WTC11 (cell line): Measurements from ENCODE around the gene PRDX1. TPM values are rescaled to one million over a fixed set of nuclear protein-coding genes. Genes with fewer than 3 reads are reported as not detected.

Experiments used
- ATAC-seq: fragments of 200-7000 bp; cut with Tn5 transposase; 2 replicates; pipeline ENCODE4 v1.10.0; 2021; ENCODE audit warnings: mild to moderate bottlenecking, moderate library complexity
- Bru-seq: library from RNA; stranded (reverse); fragments of 400-500 nt; gene quantifications from one replicate; lab custom pipeline; 2021; lab: Mats Ljungman, UMichigan
- CTCF ChIA-PET: fragments of 300-600 bp; sonication (Branson Sonifier 250); formaldehyde crosslinking; loops from one replicate; lab custom pipeline; 2021; ENCODE audit warnings: antibody characterized with exemption; lab: Charles Lee
- POLR2A ChIA-PET: fragments of 350-600 bp; sonication (Branson Sonifier 250); formaldehyde crosslinking; loops from one replicate; lab custom pipeline; 2021; ENCODE audit warnings: antibody characterized with exemption; lab: Charles Lee
- DNase-seq: peaks from one replicate; pipeline ENCODE4 v3.0.0; 2021; ENCODE audit warnings: low spot score
- H3K27ac Mint-ChIP-seq: 2 replicates; pipeline ENCODE4 v1.8.0; 2021; ENCODE audit warnings: mixed read lengths
- H3K27me3 Mint-ChIP-seq: 2 replicates; pipeline ENCODE4 v1.8.0; 2021; ENCODE audit warnings: low read depth, mild to moderate bottlenecking, moderate library complexity, mixed read lengths
- H3K36me3 Mint-ChIP-seq: 2 replicates; pipeline ENCODE4 v1.8.0; 2021; ENCODE audit warnings: mixed read lengths
- H3K4me1 Mint-ChIP-seq: 2 replicates; pipeline ENCODE4 v1.8.0; 2022; ENCODE audit warnings: mixed read lengths
- H3K4me3 Mint-ChIP-seq: 2 replicates; pipeline ENCODE4 v1.8.0; 2021; ENCODE audit warnings: mild to moderate bottlenecking, moderate library complexity, mixed read lengths
- H3K9me3 Mint-ChIP-seq: 2 replicates; pipeline ENCODE4 v1.8.0; 2021; ENCODE audit warnings: mixed read lengths
- ATF6 ChIP-seq: sonication (generic); formaldehyde crosslinking; IDR thresholded peaks from 2 replicates; pipeline ENCODE4 v1.8.1; 2023; ENCODE audit warnings: mild to moderate bottlenecking, missing genetic modification reagents
- CREM ChIP-seq: sonication (generic); formaldehyde crosslinking; IDR thresholded peaks from 2 replicates; pipeline ENCODE4 v1.8.1; 2022; ENCODE audit warnings: mild to moderate bottlenecking, missing genetic modification reagents, moderate library complexity
- E2F4 ChIP-seq: sonication (generic); formaldehyde crosslinking; IDR thresholded peaks from 2 replicates; pipeline ENCODE4 v1.8.1; 2022; ENCODE audit warnings: low read depth, mild to moderate bottlenecking, moderate library complexity, missing genetic modification reagents, borderline replicate concordance
- FOXK1 ChIP-seq: sonication (generic); formaldehyde crosslinking; IDR thresholded peaks from 2 replicates; pipeline ENCODE4 v1.8.0; 2022; ENCODE audit warnings: mild to moderate bottlenecking, moderate library complexity, missing genetic modification reagents
- GABPB1 ChIP-seq: sonication (generic); formaldehyde crosslinking; IDR thresholded peaks from 2 replicates; pipeline ENCODE4 v1.8.1; 2023; ENCODE audit warnings: mild to moderate bottlenecking, missing genetic modification reagents
- HMGXB4 ChIP-seq: sonication (generic); formaldehyde crosslinking; IDR thresholded peaks from 2 replicates; pipeline ENCODE4 v1.8.1; 2023; ENCODE audit warnings: mild to moderate bottlenecking, moderate library complexity, missing genetic modification reagents
- IRF1 ChIP-seq: sonication (generic); formaldehyde crosslinking; IDR thresholded peaks from 2 replicates; pipeline ENCODE4 v1.8.0; 2023; ENCODE audit warnings: missing genetic modification reagents
- IRF2 ChIP-seq: sonication (generic); formaldehyde crosslinking; IDR thresholded peaks from 2 replicates; pipeline ENCODE4 v1.8.0; 2022; ENCODE audit warnings: low read depth, missing genetic modification reagents, borderline replicate concordance
- JAZF1 ChIP-seq: fragments of 250-450 bp; sonication (Bioruptor Pico); IDR thresholded peaks from 2 replicates; pipeline ENCODE4 v1.9.0; 2021; ENCODE audit warnings: moderate library complexity, mild to moderate bottlenecking, inconsistent platforms
- MXD4 ChIP-seq: fragments of 250-450 bp; sonication (Bioruptor Pico); IDR thresholded peaks from 2 replicates; pipeline ENCODE4 v1.8.0; 2021; ENCODE audit warnings: mild to moderate bottlenecking, moderate library complexity, borderline replicate concordance
- PREB ChIP-seq: sonication (generic); formaldehyde crosslinking; IDR thresholded peaks from 2 replicates; pipeline ENCODE4 v1.8.1; 2022; ENCODE audit warnings: mild to moderate bottlenecking, missing genetic modification reagents, moderate library complexity, borderline replicate concordance
- SMAD3 ChIP-seq: sonication (generic); formaldehyde crosslinking; IDR thresholded peaks from 2 replicates; pipeline ENCODE4 v1.8.0; 2022; ENCODE audit warnings: missing genetic modification reagents, mild to moderate bottlenecking, borderline replicate concordance
- SP1 ChIP-seq: sonication (generic); formaldehyde crosslinking; conservative IDR thresholded peaks from 2 replicates; pipeline ENCODE4 v1.8.1; 2022; ENCODE audit warnings: missing genetic modification reagents
- TCF7 ChIP-seq: sonication (generic); formaldehyde crosslinking; IDR thresholded peaks from 2 replicates; pipeline ENCODE4 v1.8.0; 2022; ENCODE audit warnings: mild to moderate bottlenecking, low read depth, missing genetic modification reagents, moderate library complexity
- TP53 ChIP-seq: sonication (generic); formaldehyde crosslinking; IDR thresholded peaks from 2 replicates; pipeline ENCODE4 v1.8.1; 2023; ENCODE audit warnings: mild to moderate bottlenecking, missing genetic modification reagents
- ZBTB43 ChIP-seq: sonication (generic); formaldehyde crosslinking; IDR thresholded peaks from 2 replicates; pipeline ENCODE4 v1.8.1; 2023; ENCODE audit warnings: mild to moderate bottlenecking, missing genetic modification reagents
- ZNF317 ChIP-seq: sonication (generic); formaldehyde crosslinking; IDR thresholded peaks from 2 replicates; pipeline ENCODE4 v1.8.1; 2023; ENCODE audit warnings: low read depth, mild to moderate bottlenecking, moderate library complexity, missing genetic modification reagents, borderline replicate concordance
- ZNF416 ChIP-seq: fragments of 250-450 bp; sonication (Bioruptor Pico); IDR thresholded peaks from 2 replicates; pipeline ENCODE4 v1.9.0; 2021; ENCODE audit warnings: mild to moderate bottlenecking, inconsistent platforms
- ZNF532 ChIP-seq: fragments of 250-450 bp; sonication (Bioruptor Pico); IDR thresholded peaks from 2 replicates; pipeline ENCODE4 v1.9.0; 2021; ENCODE audit warnings: mild to moderate bottlenecking, borderline replicate concordance
- long read RNA-seq, 3 experiments: library from RNA in 1 of 3; library from capped mRNA in 1 of 3; library from polyadenylated mRNA in 1 of 3; unstranded in 2 of 3; stranded (forward) in 1 of 3; transcript quantifications; one replicate each; pipeline ENCODE4 v2.0.0, GENCODE V29; 2021
- total RNA-seq: library from RNA; stranded (reverse); gene quantifications from 3 replicates; pipeline ENCODE4 v1.2.3, GENCODE V29; 2021

PRDX1 gene
- total RNA-seq (1,102 to 1,197 TPM (median 1,130 TPM) in 3 replicates), Bru-seq, nascent RNA (percentile 98 among the genes with signal in this experiment)
- long read RNA-seq, experiment 1, transcript PRDX1-201 (6 exons, 1,234 nt): minor isoform, 11 of 961 reads
- long read RNA-seq, experiment 1, transcript PRDX1-202 (6 exons, 1,021 nt): major isoform, 858 of 961 reads
- long read RNA-seq, experiment 1, partial matches to known transcripts: 40 of 961 reads
- long read RNA-seq, experiment 1, other reads (novel, unspliced or antisense): 52 of 961 reads
- long read RNA-seq, experiment 2, transcript PRDX1-202 (6 exons, 1,021 nt): major isoform, 1,307 of 1,798 reads
- long read RNA-seq, experiment 2, partial matches to known transcripts: 353 of 1,798 reads
- long read RNA-seq, experiment 2, other reads (novel, unspliced or antisense): 138 of 1,798 reads
- long read RNA-seq, experiment 3, transcript PRDX1-201 (6 exons, 1,234 nt): minor isoform, 54 of 5,359 reads
- long read RNA-seq, experiment 3, transcript PRDX1-202 (6 exons, 1,021 nt): major isoform, 5,048 of 5,359 reads
- long read RNA-seq, experiment 3, partial matches to known transcripts: 4 of 5,359 reads
- long read RNA-seq, experiment 3, other reads (novel, unspliced or antisense): 253 of 5,359 reads

- Mint-ChIP-seq H3K4me3 (peak within 1 kb of the TSS; percentile 95), H3K4me1 (peaks cover 43% of the 10 kb centered on the region), H3K27me3 (no peaks in the 10 kb centered on the region), H3K9me3 (no peaks in the 10 kb centered on the region), H3K36me3 (peaks cover 27% of the 10 kb centered on the region), H3K27ac (peak within 1 kb of the TSS; percentile 100)
- DNase-seq (peak; percentile 98), ATAC-seq (peak; percentile 89)
- ChIA-PET POLR2A (interaction anchor here (0.6 to 2.7 kb wide), 28 partner anchors 9 to 781 kb away, joined by 3 to 27 read pairs (median 4); partner anchors contain the start of genes AKR1A1, CCDC163, GPBP1L1 and MMACHC), CTCF (interaction anchor here (0.5 to 2.0 kb wide), 5 partner anchors 9 to 218 kb away, joined by 3 to 6 read pairs (median 4); partner anchors contain the start of gene MMACHC)
- TF ChIP-seq JAZF1 (CRISPR knock-in tag) (no peak), CREM (no peak), ZNF317 (CRISPR knock-in tag) (0 out of 2 replicates have a peak, but pooled peaks have one; percentile 3), ZNF416 (CRISPR knock-in tag) (peak; percentile 92), HMGXB4 (CRISPR knock-in tag) (peak; percentile 66; the same call in 1 of the 2 replicates), SP1 (CRISPR knock-in tag) (peak; percentile 84), TCF7 (CRISPR knock-in tag) (0 out of 2 replicates have a peak, but pooled peaks have one; percentile 39), E2F4 (CRISPR knock-in tag) (no peak; the same call in 1 of the 2 replicates), IRF2 (CRISPR knock-in tag) (peak; percentile 56; the same call in 1 of the 2 replicates), FOXK1 (peak; percentile 93), GABPB1 (CRISPR knock-in tag) (peak; percentile 90), IRF1 (CRISPR knock-in tag) (peak; percentile 96), ZNF532 (peak; percentile 44; the same call in 1 of the 2 replicates), TP53 (CRISPR knock-in tag) (peak; percentile 86), ATF6 (CRISPR knock-in tag) (no peak), MXD4 (CRISPR knock-in tag) (no peak), ZBTB43 (CRISPR knock-in tag) (peak; percentile 90), PREB (CRISPR knock-in tag) (no peak), SMAD3 (peak; percentile 93)
Measured at GRCh38 chr1:45521413-45522323, at the start of gene PRDX1. Gene PRDX1 (minus strand): TSS chr1:45521884. CDS start chr1:45519043, 2,841 bp downstream.
